Peyer's patch (tissue), 4 donors: ENCODE data around the gene PCBP1. TPM values are rescaled to one million over a fixed set of nuclear protein-coding genes. Genes with fewer than 3 reads are reported as not detected.

ENCODE experiments used
- small RNA-seq, 2 donors: library from RNA; depleted of rRNA; stranded (forward); fragments of <200 nt; gene quantifications; one replicate each; pipeline ENCODE3, GENCODE V24; 2016
- total RNA-seq, 4 donors: library from RNA; depleted of rRNA; stranded (reverse); fragments of >200 nt; gene quantifications; one replicate each; pipeline ENCODE4 v1.1.0, GENCODE V29; 2016

Gene PCBP1
- total RNA-seq, 4 donors from 2014 or later, result 129 to 152 (median 134) TPM

Small RNA genes within 50 kb of the gene (small RNA-seq; reads per million reads assigned to genes)
- 0 reads per million in 2 donors for gene RN7SL470P

Other genes starting within 250 kb of the PCBP1 start
- gene SNRNP27, start 193.5 kb upstream of the PCBP1 start, total RNA-seq, result 10 to 100 TPM; 35.4 to 99.0 (median 53.7) TPM
- gene MXD1, start 172.4 kb upstream of the PCBP1 start, total RNA-seq, result 10 to 100 TPM; 18.2 to 83.7 (median 74.4) TPM
- 1 to 10 TPM; 1.6 to 4.1 (median 2.9) TPM for gene ASPRV1, start 125.8 kb upstream of the PCBP1 start, total RNA-seq
- 10 to 100 TPM; 10.3 to 18.7 (median 14.0) TPM for gene C2orf42, start 103.5 kb downstream of the PCBP1 start, total RNA-seq
- 100 to 1,000 TPM; 132 to 229 (median 175) TPM for gene TIA1, start 161.2 kb downstream of the PCBP1 start, total RNA-seq
- gene PCYOX1, start 170.7 kb downstream of the PCBP1 start, total RNA-seq, result 10 to 100 TPM in 3 of 4 donors, 1 to 10 TPM in 1; 5.8 to 41.3 (median 33.3) TPM
- 100 to 1,000 TPM in 1 of 4 donors, 10 to 100 TPM in 3; 36.1 to 135 (median 57.8) TPM for gene SNRPG, start 206.3 kb downstream of the PCBP1 start, total RNA-seq
- gene FAM136A, start 214.6 kb downstream of the PCBP1 start, total RNA-seq, result 10 to 100 TPM; 34.5 to 39.9 (median 38.9) TPM